HepG2 (cell line): ENCODE measurements around the gene SRPRA. TPM values are rescaled to one million over a fixed set of nuclear protein-coding genes. Genes with fewer than 3 reads are reported as not detected.

Experiments
- ARNT2 ChIP-seq: sonication (generic); formaldehyde crosslinking; IDR thresholded peaks from 2 replicates; pipeline ENCODE4 v1.8.0; 2022; ENCODE audit warnings: mild to moderate bottlenecking, low read depth, missing genetic modification reagents, moderate library complexity
- FOXP1 ChIP-seq, 2 experiments: fragments of 450-650 bp in 1 of 2; IDR thresholded peaks; 2 replicates each; pipeline ENCODE4 v1.6.1; 2017 to 2018; ENCODE audit warnings: antibody characterized with exemption in 1 of 2
- GZF1 ChIP-seq: sonication (generic); formaldehyde crosslinking; IDR thresholded peaks from 2 replicates; pipeline ENCODE4 v1.5.1; 2020; ENCODE audit warnings: mild to moderate bottlenecking, missing genetic modification reagents
- KMT2A ChIP-seq: sonication (generic); formaldehyde crosslinking; IDR thresholded peaks from 2 replicates; pipeline ENCODE4 v1.4.0; 2020; ENCODE audit warnings: missing genetic modification reagents
- MYC ChIP-seq: sonication (generic); formaldehyde crosslinking; IDR thresholded peaks from 2 replicates; pipeline ENCODE4 v1.9.0; 2021; ENCODE audit warnings: missing genetic modification reagents, borderline replicate concordance
- NFRKB ChIP-seq: fragments of 450-650 bp; IDR thresholded peaks from 2 replicates; pipeline ENCODE4 v1.6.1; 2017
- POGZ ChIP-seq: sonication (generic); formaldehyde crosslinking; IDR thresholded peaks from 2 replicates; pipeline ENCODE4 v1.4.0; 2020; ENCODE audit warnings: mild to moderate bottlenecking, missing genetic modification reagents
- POLR2A ChIP-seq, 2 experiments: IDR thresholded peaks; 2 replicates each; pipeline ENCODE4 v1.6.1; 2011; ENCODE audit warnings: low read depth in 2 of 2, low read length in 2 of 2, mild to moderate bottlenecking in 1 of 2, moderate library complexity in 1 of 2; ENCODE audit not compliant: insufficient read depth in 1 of 2
- REL ChIP-seq: sonication (generic); formaldehyde crosslinking; conservative IDR thresholded peaks from 2 replicates; pipeline ENCODE4 v1.8.0; 2022; ENCODE audit warnings: mild to moderate bottlenecking, missing genetic modification reagents, moderate library complexity
- RFX5 ChIP-seq: IDR thresholded peaks from 2 replicates; pipeline ENCODE4 v1.6.1; 2011; ENCODE audit warnings: low read depth, low read length, improper control_type of control experiment
- SMAD1 ChIP-seq: sonication (generic); formaldehyde crosslinking; IDR thresholded peaks from 2 replicates; pipeline ENCODE4 v1.4.0; 2020; ENCODE audit warnings: missing genetic modification reagents, low read depth, mild to moderate bottlenecking, borderline replicate concordance
- SPEN ChIP-seq: sonication (generic); formaldehyde crosslinking; IDR thresholded peaks from 2 replicates; pipeline ENCODE4 v1.5.1; 2020; ENCODE audit warnings: low read depth, mild to moderate bottlenecking, missing genetic modification reagents
- TBP ChIP-seq: sonication (generic); formaldehyde crosslinking; IDR thresholded peaks from 2 replicates; pipeline ENCODE4 v1.5.0; 2020; ENCODE audit warnings: missing genetic modification reagents
- TMF1 ChIP-seq: sonication (generic); formaldehyde crosslinking; IDR thresholded peaks from 2 replicates; pipeline ENCODE4 v1.8.1; 2022; ENCODE audit warnings: low read depth, missing genetic modification reagents
- UBTF ChIP-seq: sonication (generic); formaldehyde crosslinking; IDR thresholded peaks from 2 replicates; pipeline ENCODE4 v1.4.0; 2020; ENCODE audit warnings: mild to moderate bottlenecking, missing genetic modification reagents
- ZFP91 ChIP-seq: sonication (generic); formaldehyde crosslinking; IDR thresholded peaks from 2 replicates; pipeline ENCODE4 v1.9.0; 2022; ENCODE audit warnings: missing genetic modification reagents, mild to moderate bottlenecking, borderline replicate concordance
- ZMYM4 ChIP-seq: sonication (generic); formaldehyde crosslinking; IDR thresholded peaks from 2 replicates; pipeline ENCODE4 v1.8.1; 2023; ENCODE audit warnings: mild to moderate bottlenecking, missing genetic modification reagents
- ZNF121 ChIP-seq: sonication (generic); formaldehyde crosslinking; IDR thresholded peaks from 2 replicates; pipeline ENCODE4 v1.5.0; 2020; ENCODE audit warnings: mild to moderate bottlenecking, missing genetic modification reagents
- ZNF225 ChIP-seq: sonication (generic); formaldehyde crosslinking; IDR thresholded peaks from 2 replicates; pipeline ENCODE4 v1.4.0; 2020; ENCODE audit warnings: mild to moderate bottlenecking, missing genetic modification reagents
- ZNF276 ChIP-seq: sonication (generic); formaldehyde crosslinking; IDR thresholded peaks from 2 replicates; pipeline ENCODE4 v1.4.0; 2020; ENCODE audit warnings: mild to moderate bottlenecking, low read depth, missing genetic modification reagents
- ZNF543 ChIP-seq: sonication (generic); formaldehyde crosslinking; IDR thresholded peaks from 2 replicates; pipeline ENCODE4 v1.4.0; 2020; ENCODE audit warnings: mild to moderate bottlenecking, missing genetic modification reagents
- ZNF644 ChIP-seq: IDR thresholded peaks from 2 replicates; pipeline ENCODE4 v1.6.1; 2016; ENCODE audit warnings: low read depth
- ZNF766 ChIP-seq: sonication (generic); formaldehyde crosslinking; IDR thresholded peaks from 2 replicates; pipeline ENCODE4 v1.5.0; 2020; ENCODE audit warnings: missing genetic modification reagents, borderline replicate concordance
- polyA plus RNA-seq, 8 experiments: library from polyadenylated mRNA; depleted of rRNA in 3 of 8; stranded (reverse) in 7 of 8; unstranded in 1 of 8; fragments of >200 nt; fragmentation: Illumina TruSeq in 4 of 8; extraction: Trizol in 4 of 8; gene quantifications; 2 replicates each; pipeline versions ENCODE4 v1.2.1 to v1.2.3, GENCODE V29; 2011 to 2016; ENCODE audit warnings: low read depth in 4 of 8, missing spikeins in 1 of 8, mixed read lengths in 1 of 8; ENCODE audit not compliant: insufficient read depth in 1 of 8
- total RNA-seq, 5 experiments: library from RNA; depleted of rRNA; stranded (reverse); fragments of >200 nt; fragmentation: Illumina TruSeq; extraction: Trizol; gene quantifications; 2 replicates each; pipeline ENCODE4 v1.2.3, GENCODE V29; 2016; ENCODE audit warnings: low read depth in 1 of 5
- TF ChIP-seq, protein P1 (sequence below): sonication (generic); formaldehyde crosslinking; IDR thresholded peaks from 2 replicates; pipeline ENCODE4 v1.8.1; 2023; ENCODE audit warnings: missing genetic modification reagents, inconsistent platforms, borderline replicate concordance

SRPRA gene
- total and polyA plus RNA-seq, 2 of the 13 experiments (the other 11 are each of a cell fraction or from before 2014, with no cell fraction given): 27.7 to 64.6 TPM

GRCh38 chr11:126282736-126283591, 14.3 kb upstream of the SRPRA start, which contains the start of gene TIRAP (continued):
- TF ChIP-seq UBTF (CRISPR knock-in tag) (peak; percentile 88), FOXP1 (IDR thresholded peaks at IDR 0.05) (no peak), FOXP1 (CRISPR knock-in tag; IDR thresholded peaks at IDR 0.05) (no peak), ZNF276 (CRISPR knock-in tag) (0 out of 2 replicates have a peak, but pooled peaks have one; percentile 21), GZF1 (CRISPR knock-in tag) (no peak; the same call in 1 of the 2 replicates), SPEN (peak; percentile 88), ZFP91 (CRISPR knock-in tag) (peak; percentile 69; the same call in 1 of the 2 replicates), ZNF766 (CRISPR knock-in tag) (peak; percentile 31; the same call in 1 of the 2 replicates), REL (CRISPR knock-in tag) (peak; percentile 64; the same call in 1 of the 2 replicates), ZNF121 (CRISPR knock-in tag) (0 out of 2 replicates have a peak, but pooled peaks have one; percentile 19), TMF1 (no peak; the same call in 1 of the 2 replicates), POGZ (CRISPR knock-in tag) (no peak), KMT2A (CRISPR knock-in tag) (peak; percentile 70; the same call in 1 of the 2 replicates), POLR2A (IDR thresholded peaks at IDR 0.05; ENCODE audit: insufficient read depth in 1 of 2, low read depth in 2 of 2, low read length in 2 of 2) (peak; percentile 33 to 93; a peak in 3 of 4 replicates), ARNT2 (CRISPR knock-in tag) (peak; percentile 81), NFRKB (no peak), SMAD1 (CRISPR knock-in tag) (no peak), RFX5 (no peak), ZMYM4 (CRISPR knock-in tag) (peak; percentile 43; the same call in 1 of the 2 replicates), ZNF644 (CRISPR knock-in tag) (no peak), MYC (CRISPR knock-in tag) (peak; percentile 61), ZNF225 (CRISPR knock-in tag) (no peak), TBP (CRISPR knock-in tag) (no peak), ZNF543 (CRISPR knock-in tag) (no peak)
- TF ChIP-seq, protein P1, sequence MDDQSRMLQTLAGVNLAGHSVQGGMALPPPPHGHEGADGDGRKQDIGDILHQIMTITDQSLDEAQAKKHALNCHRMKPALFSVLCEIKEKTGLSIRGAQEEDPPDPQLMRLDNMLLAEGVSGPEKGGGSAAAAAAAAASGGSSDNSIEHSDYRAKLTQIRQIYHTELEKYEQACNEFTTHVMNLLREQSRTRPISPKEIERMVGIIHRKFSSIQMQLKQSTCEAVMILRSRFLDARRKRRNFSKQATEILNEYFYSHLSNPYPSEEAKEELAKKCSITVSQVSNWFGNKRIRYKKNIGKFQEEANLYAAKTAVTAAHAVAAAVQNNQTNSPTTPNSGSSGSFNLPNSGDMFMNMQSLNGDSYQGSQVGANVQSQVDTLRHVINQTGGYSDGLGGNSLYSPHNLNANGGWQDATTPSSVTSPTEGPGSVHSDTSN: no peak
